ENCODE data around the gene SLC6A19.

GRCh38 chr5:1196562-1196961, 4.8 kb upstream of the SLC6A19 start:
- no peak for TF ChIP-seq CTCF (IDR thresholded peaks at IDR 0.05 in 8 of 11, conservative IDR thresholded peaks at IDR 0.05 in 3 of 11)
- TF ChIP-seq POLR2AphosphoS5 (IDR thresholded peaks at IDR 0.05), result no peak
- no peak for TF ChIP-seq POLR2A (IDR thresholded peaks at IDR 0.05)
